GM03348 (cell line): ENCODE results near the gene EXTL2.
"Not testable (repeated sequence)": the region's sequence is repeated elsewhere in the genome, so short reads cannot be mapped to it uniquely, and the experiment has no call there.

Source experiments
- DNase-seq: peaks from one replicate; pipeline ENCODE4 v3.0.0; 2012; ENCODE audit warnings: low spot score

Gene EXTL2

GRCh38 chr1:100860397-100860991 is 34.1 kb downstream of the EXTL2 start:
- no peak for DNase-seq

DNA sequence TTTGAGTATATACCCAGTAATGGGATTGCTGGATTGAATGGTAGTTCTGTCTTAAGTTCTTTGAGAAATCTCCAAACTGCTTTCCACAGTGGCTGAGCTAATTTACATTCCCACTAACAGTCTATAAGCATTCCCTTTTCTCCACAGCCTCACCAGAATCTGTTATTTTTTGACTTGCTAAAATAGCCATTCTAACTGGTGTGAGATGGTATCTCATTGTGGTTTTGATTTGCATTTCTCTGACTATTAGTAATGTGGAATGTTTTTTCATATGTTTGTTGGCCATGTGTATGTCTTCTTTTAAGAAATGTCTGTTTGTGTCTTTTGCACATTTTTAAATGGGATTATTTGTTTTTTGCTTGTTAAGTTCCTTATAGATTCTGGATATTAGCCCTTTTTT is 39.5 kb downstream of the EXTL2 start:
- not testable (repeated sequence) for DNase-seq

GRCh38 chr1:100852976-100853375 is 41.7 kb downstream of the EXTL2 start:
- no peak for DNase-seq

DNA sequence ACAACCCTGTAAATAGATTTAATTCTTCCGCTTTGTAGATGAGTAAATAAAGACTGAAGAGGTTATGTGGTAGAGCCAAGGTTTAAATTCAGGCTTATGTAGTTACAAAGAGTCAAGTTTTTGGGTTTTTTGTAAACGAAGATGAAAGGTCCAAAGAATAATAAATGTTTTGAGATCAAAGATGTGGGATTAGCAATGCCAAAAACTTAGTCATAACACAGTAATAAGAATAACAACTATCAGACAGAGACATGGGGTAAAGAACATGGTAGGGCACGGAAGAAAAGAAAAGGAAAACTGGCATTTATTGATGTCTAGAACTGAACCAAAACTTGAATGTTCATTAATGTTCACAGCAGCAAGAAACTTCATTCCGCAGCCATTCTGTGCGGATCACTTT is 42.9 kb downstream of the EXTL2 start:
- DNase-seq, result no peak

GRCh38 chr1:100847361-100848082 is 47.1 kb downstream of the EXTL2 start:
- DNase-seq, result peak; percentile 26

- DNase-seq, result not testable (repeated sequence)
Observed at GRCh38 chr1:100843160-100843559, 51.5 kb downstream of the EXTL2 start.

- no peak for DNase-seq
Observed at GRCh38 chr1:100835866-100836842, 58.5 kb downstream of the EXTL2 start.

- DNase-seq, result peak; percentile 7
Observed at GRCh38 chr1:100834777-100835660, 59.6 kb downstream of the EXTL2 start.

GRCh38 chr1:100832694-100833428 is 61.8 kb downstream of the EXTL2 start:
- DNase-seq, result no peak

DNA sequence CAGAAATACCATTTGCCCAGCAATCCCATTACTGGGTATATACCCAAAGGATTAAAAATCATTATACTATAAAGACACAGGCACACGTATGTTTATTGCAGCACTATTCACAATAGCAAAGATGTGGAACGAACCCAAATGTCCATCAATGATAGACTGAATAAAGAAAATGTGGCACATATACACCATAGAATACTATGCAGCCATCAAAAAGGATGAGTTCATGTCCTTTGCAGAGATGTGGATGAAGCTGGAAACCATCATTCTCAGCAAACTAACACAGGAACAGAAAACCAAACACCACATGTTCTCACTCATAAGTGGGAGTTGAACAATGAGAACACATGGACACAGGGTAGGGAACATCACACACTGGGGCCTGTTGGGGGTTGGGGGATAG is 69.0 kb downstream of the EXTL2 start:
- DNase-seq, result not testable (repeated sequence)
